Measurements from ENCODE around the gene FOXQ1.

DNA sequence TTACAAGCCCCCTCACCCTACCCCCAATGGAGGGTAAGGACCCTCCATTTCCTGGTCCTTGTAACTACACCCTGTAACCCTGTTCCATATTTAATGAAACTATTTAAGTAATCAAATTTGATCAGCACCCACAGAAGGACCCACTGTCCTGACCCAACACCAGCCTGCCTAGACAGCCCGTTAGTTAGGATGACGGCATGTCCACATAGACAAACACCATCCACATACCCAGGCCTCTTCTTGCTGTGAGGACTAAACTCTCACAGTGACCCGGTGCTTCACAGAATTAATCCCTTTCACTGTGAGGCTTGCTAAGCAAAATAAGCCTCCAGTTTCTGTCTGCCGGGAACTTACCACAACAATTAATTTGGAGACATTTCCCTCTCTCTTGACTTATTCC, 32.8 kb upstream of the FOXQ1 start:
- TF ChIP-seq, protein P1, sequence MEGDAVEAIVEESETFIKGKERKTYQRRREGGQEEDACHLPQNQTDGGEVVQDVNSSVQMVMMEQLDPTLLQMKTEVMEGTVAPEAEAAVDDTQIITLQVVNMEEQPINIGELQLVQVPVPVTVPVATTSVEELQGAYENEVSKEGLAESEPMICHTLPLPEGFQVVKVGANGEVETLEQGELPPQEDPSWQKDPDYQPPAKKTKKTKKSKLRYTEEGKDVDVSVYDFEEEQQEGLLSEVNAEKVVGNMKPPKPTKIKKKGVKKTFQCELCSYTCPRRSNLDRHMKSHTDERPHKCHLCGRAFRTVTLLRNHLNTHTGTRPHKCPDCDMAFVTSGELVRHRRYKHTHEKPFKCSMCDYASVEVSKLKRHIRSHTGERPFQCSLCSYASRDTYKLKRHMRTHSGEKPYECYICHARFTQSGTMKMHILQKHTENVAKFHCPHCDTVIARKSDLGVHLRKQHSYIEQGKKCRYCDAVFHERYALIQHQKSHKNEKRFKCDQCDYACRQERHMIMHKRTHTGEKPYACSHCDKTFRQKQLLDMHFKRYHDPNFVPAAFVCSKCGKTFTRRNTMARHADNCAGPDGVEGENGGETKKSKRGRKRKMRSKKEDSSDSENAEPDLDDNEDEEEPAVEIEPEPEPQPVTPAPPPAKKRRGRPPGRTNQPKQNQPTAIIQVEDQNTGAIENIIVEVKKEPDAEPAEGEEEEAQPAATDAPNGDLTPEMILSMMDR (IDR thresholded peaks at IDR 0.05; ENCODE audit: borderline replicate concordance, extremely low read depth, low read length, poor library complexity, severe bottlenecking) = no peak
- TF ChIP-seq EZH2 (IDR thresholded peaks at IDR 0.05; ENCODE audit: borderline replicate concordance, low read depth, low read length, severe bottlenecking) = no peak

Measured in DND-41 (cell line).